GM19043 (cell line): ENCODE measurements around the gene LHFPL6.
A peak's percentile ranks its signal among the peaks of the same experiment; 100 is the strongest.

Source experiments
- ATAC-seq: cut with Tn5 transposase; IDR thresholded peaks from one replicate; pipeline ENCODE4 v1.9.1; 2021; ENCODE audit warnings: low read depth; ENCODE audit not compliant: unreplicated experiment

Gene LHFPL6

GRCh38 chr13:39602614-39603366 is at the start of gene LHFPL6:
Gene LHFPL6 (minus strand): TSS chr13:39603193.
- peak; percentile 76 for ATAC-seq

- no peak for ATAC-seq
Measured at GRCh38 chr13:39646122-39646521, 43.1 kb upstream of the LHFPL6 start.

- no peak for ATAC-seq
Measured at GRCh38 chr13:39641645-39642044, 38.7 kb upstream of the LHFPL6 start.

DNA sequence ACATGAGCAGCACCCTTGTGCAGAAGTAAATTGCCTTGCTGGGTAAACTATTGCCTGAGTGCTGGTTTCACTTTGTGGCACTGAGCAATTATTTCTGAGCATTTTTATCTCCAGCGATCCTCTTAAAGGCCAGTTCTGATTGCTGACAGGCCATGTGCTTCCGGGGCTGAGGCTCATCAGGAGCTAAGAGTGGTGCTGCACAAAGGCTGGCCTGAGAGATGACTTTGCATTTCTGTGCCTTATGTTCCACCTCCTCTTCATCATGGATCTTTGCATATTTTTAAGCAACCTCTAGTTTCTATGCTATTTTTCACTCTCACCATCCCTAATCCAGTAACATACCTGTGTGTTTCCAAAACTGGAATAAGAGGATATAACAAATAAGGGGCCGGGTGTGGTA is 34.9 kb upstream of the LHFPL6 start:
- no peak for ATAC-seq

- no peak for ATAC-seq
Measured at GRCh38 chr13:39635564-39635963, 32.6 kb upstream of the LHFPL6 start.

- ATAC-seq: no peak
Measured at GRCh38 chr13:39632994-39633393, 30.0 kb upstream of the LHFPL6 start.

GRCh38 chr13:39631307-39631706 is 28.3 kb upstream of the LHFPL6 start:
- no peak for ATAC-seq

GRCh38 chr13:39623466-39623865 is 20.5 kb upstream of the LHFPL6 start:
- ATAC-seq: no peak

GRCh38 chr13:39618561-39618960 is 15.6 kb upstream of the LHFPL6 start:
- ATAC-seq: no peak

- ATAC-seq: peak; percentile 61
Measured at GRCh38 chr13:39616087-39616694, 13.2 kb upstream of the LHFPL6 start.

- no peak for ATAC-seq
Measured at GRCh38 chr13:39612023-39612637, 9.1 kb upstream of the LHFPL6 start.

GRCh38 chr13:39607876-39608275 is 4.9 kb upstream of the LHFPL6 start:
- ATAC-seq: no peak

- no peak for ATAC-seq
Measured at GRCh38 chr13:39605677-39606320, 2.8 kb upstream of the LHFPL6 start.

GRCh38 chr13:39604756-39605155 is 1.8 kb upstream of the LHFPL6 start:
- ATAC-seq: no peak

DNA sequence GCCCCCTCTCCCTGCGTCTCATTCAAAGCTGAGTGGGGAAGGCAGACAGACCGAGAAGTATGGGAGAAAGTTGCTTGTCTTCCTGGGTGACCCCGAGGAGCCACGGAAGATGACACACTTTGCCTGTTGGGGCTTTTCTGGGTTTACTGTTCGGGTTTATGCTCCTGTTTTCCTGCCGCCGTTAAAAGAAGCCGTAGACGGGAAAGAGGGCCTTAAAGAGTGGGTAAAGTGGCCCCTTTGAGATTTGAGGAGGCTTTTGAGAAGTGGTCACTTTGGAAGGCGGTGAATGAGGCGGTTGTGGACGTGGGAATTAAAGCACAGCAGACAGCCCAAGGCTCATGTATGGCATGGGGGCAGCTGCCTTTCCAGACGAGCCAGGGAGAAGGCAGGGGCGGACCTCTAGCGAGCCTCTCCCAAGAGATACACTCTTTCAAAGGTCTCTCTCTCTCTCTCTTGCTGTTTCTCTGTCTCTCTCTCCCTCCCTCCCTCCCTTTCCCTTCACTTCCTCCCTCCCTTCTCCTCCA is 493 bp upstream of the LHFPL6 start:
- peak; percentile 19 for ATAC-seq

DNA sequence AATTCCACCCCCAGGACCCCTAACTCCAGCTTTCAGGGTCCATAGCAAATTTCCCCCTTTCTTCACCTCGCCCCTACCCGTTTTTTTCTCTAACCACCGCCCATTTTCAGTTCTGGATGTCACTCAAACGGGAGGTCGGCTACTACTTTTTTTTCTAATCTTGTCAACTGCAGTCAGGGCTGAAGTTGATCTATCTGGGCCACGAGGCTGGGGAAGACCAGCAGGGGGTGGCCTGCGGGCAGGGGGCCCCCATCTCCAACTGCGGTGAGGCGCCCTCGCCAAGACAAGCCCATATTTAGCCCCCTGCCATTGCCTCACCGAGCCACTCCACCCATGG is 748 bp downstream of the LHFPL6 start:
- ATAC-seq: peak; percentile 44

GRCh38 chr13:39601636-39602035 is 1.4 kb downstream of the LHFPL6 start:
- no peak for ATAC-seq

DNA sequence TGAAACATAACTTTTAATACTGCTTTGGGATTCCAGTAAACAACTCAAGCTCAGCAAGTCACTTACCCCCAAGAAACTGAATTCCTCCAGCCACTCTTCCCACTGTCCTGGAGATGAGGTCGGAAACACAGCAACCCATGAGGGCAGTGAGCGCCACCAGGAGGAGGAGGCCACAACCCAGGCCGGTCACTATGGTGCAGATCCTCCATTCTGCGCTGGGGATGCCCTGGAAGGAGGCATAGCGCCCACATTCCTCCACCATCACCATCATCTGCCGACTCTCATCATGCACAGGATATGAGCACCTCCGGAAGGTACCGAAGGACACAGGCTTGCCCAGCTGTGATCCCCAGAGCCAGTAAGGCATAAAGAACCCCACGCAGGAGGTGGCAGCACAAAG is 2.2 kb downstream of the LHFPL6 start:
- ATAC-seq: no peak

GRCh38 chr13:39599842-39600241 is 3.2 kb downstream of the LHFPL6 start:
- no peak for ATAC-seq

- ATAC-seq: no peak
Measured at GRCh38 chr13:39599012-39599411, 4.0 kb downstream of the LHFPL6 start.

DNA sequence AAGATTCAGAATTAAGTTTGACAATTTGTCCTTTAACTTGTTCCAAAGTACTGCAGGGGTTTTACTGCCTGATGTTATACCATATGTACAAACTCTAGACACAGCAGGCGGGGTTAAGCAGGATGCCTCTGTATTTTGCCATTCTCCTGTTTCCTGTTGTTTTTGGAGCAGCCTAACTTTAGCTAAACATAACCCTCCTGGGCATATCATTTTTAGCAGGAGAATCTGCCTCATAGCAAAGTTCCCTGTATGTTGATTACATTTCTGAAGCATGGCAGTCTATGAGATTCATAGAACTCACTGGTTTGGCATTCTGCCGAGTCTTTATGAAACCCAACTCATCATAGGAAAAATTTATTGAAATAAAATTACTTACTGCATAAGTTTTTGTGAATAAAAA is 5.2 kb downstream of the LHFPL6 start:
- no peak for ATAC-seq
